Measurements from ENCODE around the gene IGFALS.

The IGFALS gene

GRCh38 chr16:1779741-1780676 is 13.5 kb downstream of the IGFALS start:
- TF ChIP-seq ZFP3 (CRISPR knock-in tag; IDR thresholded peaks at IDR 0.05): no peak
- no peak for TF ChIP-seq ESRRG (CRISPR knock-in tag; IDR thresholded peaks at IDR 0.05)
- TF ChIP-seq ZNF8 (CRISPR knock-in tag; IDR thresholded peaks at IDR 0.05): no peak
- TF ChIP-seq PPARA (CRISPR knock-in tag; IDR thresholded peaks at IDR 0.05; ENCODE audit: borderline replicate concordance): no peak
- no peak for TF ChIP-seq ARNTL (CRISPR knock-in tag; IDR thresholded peaks at IDR 0.05; ENCODE audit: borderline replicate concordance, low read depth)
- TF ChIP-seq, protein P1, sequence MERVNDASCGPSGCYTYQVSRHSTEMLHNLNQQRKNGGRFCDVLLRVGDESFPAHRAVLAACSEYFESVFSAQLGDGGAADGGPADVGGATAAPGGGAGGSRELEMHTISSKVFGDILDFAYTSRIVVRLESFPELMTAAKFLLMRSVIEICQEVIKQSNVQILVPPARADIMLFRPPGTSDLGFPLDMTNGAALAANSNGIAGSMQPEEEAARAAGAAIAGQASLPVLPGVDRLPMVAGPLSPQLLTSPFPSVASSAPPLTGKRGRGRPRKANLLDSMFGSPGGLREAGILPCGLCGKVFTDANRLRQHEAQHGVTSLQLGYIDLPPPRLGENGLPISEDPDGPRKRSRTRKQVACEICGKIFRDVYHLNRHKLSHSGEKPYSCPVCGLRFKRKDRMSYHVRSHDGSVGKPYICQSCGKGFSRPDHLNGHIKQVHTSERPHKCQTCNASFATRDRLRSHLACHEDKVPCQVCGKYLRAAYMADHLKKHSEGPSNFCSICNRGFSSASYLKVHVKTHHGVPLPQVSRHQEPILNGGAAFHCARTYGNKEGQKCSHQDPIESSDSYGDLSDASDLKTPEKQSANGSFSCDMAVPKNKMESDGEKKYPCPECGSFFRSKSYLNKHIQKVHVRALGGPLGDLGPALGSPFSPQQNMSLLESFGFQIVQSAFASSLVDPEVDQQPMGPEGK (CRISPR knock-in tag; IDR thresholded peaks at IDR 0.05; ENCODE audit: borderline replicate concordance): no peak
- TF ChIP-seq TCF4 (CRISPR knock-in tag; IDR thresholded peaks at IDR 0.05; ENCODE audit: borderline replicate concordance): no peak
- no peak for TF ChIP-seq ZNF565 (CRISPR knock-in tag; conservative IDR thresholded peaks at IDR 0.05; ENCODE audit: low read depth)
- TF ChIP-seq TSHZ2 (CRISPR knock-in tag; IDR thresholded peaks at IDR 0.05): no peak
- TF ChIP-seq BACH2 (CRISPR knock-in tag; IDR thresholded peaks at IDR 0.05; ENCODE audit: borderline replicate concordance): no peak
- ATAC-seq: no peak

GRCh38 chr16:1779234-1779701 is 14.2 kb downstream of the IGFALS start:
- ATAC-seq: no peak
- TF ChIP-seq TSHZ2 (CRISPR knock-in tag; IDR thresholded peaks at IDR 0.05): no peak

DNA sequence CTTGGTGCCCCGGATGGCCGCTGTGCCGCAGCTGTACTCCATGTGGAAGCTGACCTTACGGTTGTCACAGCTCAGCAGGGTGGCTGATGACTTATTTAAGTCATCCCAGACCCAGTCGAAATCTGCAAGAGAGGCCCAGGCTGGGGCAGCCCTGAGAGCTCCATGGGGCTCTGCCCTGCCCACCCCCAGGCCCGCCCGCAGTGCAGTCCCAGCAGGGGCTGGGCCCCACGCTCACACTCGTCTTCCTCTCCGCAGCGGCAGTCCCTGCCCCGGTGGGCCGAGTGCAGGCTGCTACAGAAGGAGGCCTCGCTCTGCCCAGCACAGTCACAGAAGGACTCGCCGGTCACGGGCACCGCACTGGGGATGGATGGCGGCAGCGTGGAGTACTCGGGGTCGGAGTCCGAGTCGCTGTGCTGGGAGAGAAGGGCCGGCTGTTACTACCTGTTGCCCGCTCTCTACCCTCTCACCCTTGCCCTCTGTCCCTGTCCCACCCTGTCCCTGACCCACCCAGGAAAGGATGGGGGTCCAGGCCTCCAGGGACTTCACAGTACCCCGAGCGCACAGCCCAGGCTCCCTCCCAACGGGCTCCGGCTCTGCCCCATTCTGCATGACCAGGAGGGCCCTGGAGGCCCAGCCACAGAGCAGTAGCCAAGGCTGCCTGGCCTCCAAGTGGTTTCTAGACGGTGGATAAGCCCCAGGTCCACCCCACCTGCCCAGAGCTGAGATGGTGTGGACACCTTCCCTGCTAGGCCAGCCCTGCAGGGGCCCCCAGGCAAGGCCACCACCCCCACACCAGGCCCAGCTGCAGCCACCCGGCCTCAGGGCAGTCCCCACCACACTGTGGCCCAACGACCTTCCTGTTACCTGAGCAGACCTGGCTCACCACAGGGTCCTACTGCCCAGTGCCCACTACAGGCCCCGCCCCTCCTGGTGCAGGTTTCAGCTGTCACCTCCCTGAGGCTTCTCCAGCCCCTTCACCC is 15.0 kb downstream of the IGFALS start:
- no peak for ATAC-seq
- TF ChIP-seq SNAI2 (CRISPR knock-in tag; IDR thresholded peaks at IDR 0.05) (no peak), RARB (CRISPR knock-in tag; IDR thresholded peaks at IDR 0.05) (no peak), ZNF70 (CRISPR knock-in tag; IDR thresholded peaks at IDR 0.05) (no peak), BACH2 (CRISPR knock-in tag; IDR thresholded peaks at IDR 0.05; ENCODE audit: borderline replicate concordance) (no peak), ZNF8 (CRISPR knock-in tag; IDR thresholded peaks at IDR 0.05) (no peak), CSDC2 (CRISPR knock-in tag; IDR thresholded peaks at IDR 0.05) (no peak), PPARA (CRISPR knock-in tag; IDR thresholded peaks at IDR 0.05; ENCODE audit: borderline replicate concordance) (no peak), ESRRG (CRISPR knock-in tag; IDR thresholded peaks at IDR 0.05) (no peak), ZNF565 (CRISPR knock-in tag; conservative IDR thresholded peaks at IDR 0.05; ENCODE audit: low read depth) (no peak)
- TF ChIP-seq, protein P1 (CRISPR knock-in tag; IDR thresholded peaks at IDR 0.05; ENCODE audit: borderline replicate concordance): no peak
- TF ChIP-seq, protein P2, sequence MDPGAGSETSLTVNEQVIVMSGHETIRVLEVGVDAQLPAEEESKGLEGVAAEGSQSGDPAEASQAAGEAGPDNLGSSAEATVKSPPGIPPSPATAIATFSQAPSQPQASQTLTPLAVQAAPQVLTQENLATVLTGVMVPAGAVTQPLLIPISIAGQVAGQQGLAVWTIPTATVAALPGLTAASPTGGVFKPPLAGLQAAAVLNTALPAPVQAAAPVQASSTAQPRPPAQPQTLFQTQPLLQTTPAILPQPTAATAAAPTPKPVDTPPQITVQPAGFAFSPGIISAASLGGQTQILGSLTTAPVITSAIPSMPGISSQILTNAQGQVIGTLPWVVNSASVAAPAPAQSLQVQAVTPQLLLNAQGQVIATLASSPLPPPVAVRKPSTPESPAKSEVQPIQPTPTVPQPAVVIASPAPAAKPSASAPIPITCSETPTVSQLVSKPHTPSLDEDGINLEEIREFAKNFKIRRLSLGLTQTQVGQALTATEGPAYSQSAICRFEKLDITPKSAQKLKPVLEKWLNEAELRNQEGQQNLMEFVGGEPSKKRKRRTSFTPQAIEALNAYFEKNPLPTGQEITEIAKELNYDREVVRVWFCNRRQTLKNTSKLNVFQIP (CRISPR knock-in tag; IDR thresholded peaks at IDR 0.05; ENCODE audit: borderline replicate concordance, low read depth): no peak
